Dedifferentiated amniotic fluid mesenchymal stem cell (primary cell): Measurements from ENCODE around the gene ATAD2B.
"Not testable (repeated sequence)": the region's sequence is repeated elsewhere in the genome, so short reads cannot be mapped to it uniquely, and the experiment has no call there.

ENCODE experiments used
- DNase-seq: peaks from one replicate; pipeline ENCODE4 v3.0.0-alpha.2; 2016; ENCODE audit errors: extremely low spot score

ATAD2B gene

GRCh38 chr2:23746141-23746863 is 180.6 kb downstream of the ATAD2B start:
- DNase-seq, result no peak

GRCh38 chr2:23745726-23746105 is 181.2 kb downstream of the ATAD2B start:
- peak; percentile 26 for DNase-seq

- DNase-seq, result no peak
Measured at GRCh38 chr2:23745068-23745725, 181.7 kb downstream of the ATAD2B start.

GRCh38 chr2:23736783-23737182 is 190.1 kb downstream of the ATAD2B start:
- DNase-seq, result not testable (repeated sequence)

- no peak for DNase-seq
Measured at GRCh38 chr2:23734416-23734815, 192.5 kb downstream of the ATAD2B start.

- not testable (repeated sequence) for DNase-seq
Measured at GRCh38 chr2:23723029-23723428, 203.9 kb downstream of the ATAD2B start.

- DNase-seq, result no peak
Measured at GRCh38 chr2:23722255-23722654, 204.7 kb downstream of the ATAD2B start.

- DNase-seq, result no peak
Measured at GRCh38 chr2:23721454-23721826, 205.5 kb downstream of the ATAD2B start.

- no peak for DNase-seq
Measured at GRCh38 chr2:23720705-23721453, 206.0 kb downstream of the ATAD2B start.

GRCh38 chr2:23719716-23720115 is 207.2 kb downstream of the ATAD2B start:
- no peak for DNase-seq

GRCh38 chr2:23718931-23719700 is 207.8 kb downstream of the ATAD2B start:
- no peak for DNase-seq

- no peak for DNase-seq
Measured at GRCh38 chr2:23713351-23713750, 213.6 kb downstream of the ATAD2B start.

- DNase-seq, result no peak
Measured at GRCh38 chr2:23712756-23713151, 214.2 kb downstream of the ATAD2B start.

- DNase-seq, result no peak
Measured at GRCh38 chr2:23711979-23712755, 214.8 kb downstream of the ATAD2B start.

GRCh38 chr2:23709311-23709710 is 217.6 kb downstream of the ATAD2B start:
- DNase-seq, result no peak

- no peak for DNase-seq
Measured at GRCh38 chr2:23708771-23709170, 218.2 kb downstream of the ATAD2B start.

GRCh38 chr2:23707096-23707495 is 219.8 kb downstream of the ATAD2B start:
- no peak for DNase-seq

- no peak for DNase-seq
Measured at GRCh38 chr2:23706613-23707078, 220.3 kb downstream of the ATAD2B start.

GRCh38 chr2:23705771-23706612 is 220.9 kb downstream of the ATAD2B start:
- DNase-seq, result no peak
